Measurements from ENCODE around the gene TDRD5.

Gene TDRD5

DNA sequence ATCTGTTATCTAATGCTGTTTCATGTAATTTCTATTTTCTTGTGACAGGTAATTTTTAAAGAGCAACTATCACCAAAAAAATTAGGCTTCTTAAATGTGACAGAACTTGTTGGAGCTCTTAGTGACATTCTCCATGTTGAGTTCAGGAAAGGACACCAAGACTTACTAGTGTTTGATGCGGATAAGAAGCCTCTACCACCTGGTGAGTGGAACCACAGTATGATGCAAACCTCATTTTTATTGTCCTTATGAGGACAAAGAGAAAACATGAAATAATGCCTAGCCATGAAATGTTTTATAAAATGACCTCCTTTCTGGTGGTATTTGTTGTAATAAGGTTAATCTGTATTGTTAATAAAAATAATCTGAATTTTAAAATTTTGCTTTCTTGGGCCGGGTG lies 39.1 kb downstream of the TDRD5 start (continued):
- TF ChIP-seq CSRNP3 (CRISPR knock-in tag; IDR thresholded peaks at IDR 0.05), result no peak

GRCh38 chr1:179632868-179633267 lies 41.2 kb downstream of the TDRD5 start:
- no peak for ATAC-seq
- TF ChIP-seq ISL1 (CRISPR knock-in tag; IDR thresholded peaks at IDR 0.05), result no peak
- TF ChIP-seq GLIS3 (CRISPR knock-in tag; IDR thresholded peaks at IDR 0.05), result no peak
- no peak for TF ChIP-seq ZNF70 (CRISPR knock-in tag; IDR thresholded peaks at IDR 0.05)
- no peak for TF ChIP-seq TSHZ2 (CRISPR knock-in tag; IDR thresholded peaks at IDR 0.05)
- TF ChIP-seq CREB5 (CRISPR knock-in tag; IDR thresholded peaks at IDR 0.05; ENCODE audit: low read depth), result no peak
- TF ChIP-seq, protein P1, sequence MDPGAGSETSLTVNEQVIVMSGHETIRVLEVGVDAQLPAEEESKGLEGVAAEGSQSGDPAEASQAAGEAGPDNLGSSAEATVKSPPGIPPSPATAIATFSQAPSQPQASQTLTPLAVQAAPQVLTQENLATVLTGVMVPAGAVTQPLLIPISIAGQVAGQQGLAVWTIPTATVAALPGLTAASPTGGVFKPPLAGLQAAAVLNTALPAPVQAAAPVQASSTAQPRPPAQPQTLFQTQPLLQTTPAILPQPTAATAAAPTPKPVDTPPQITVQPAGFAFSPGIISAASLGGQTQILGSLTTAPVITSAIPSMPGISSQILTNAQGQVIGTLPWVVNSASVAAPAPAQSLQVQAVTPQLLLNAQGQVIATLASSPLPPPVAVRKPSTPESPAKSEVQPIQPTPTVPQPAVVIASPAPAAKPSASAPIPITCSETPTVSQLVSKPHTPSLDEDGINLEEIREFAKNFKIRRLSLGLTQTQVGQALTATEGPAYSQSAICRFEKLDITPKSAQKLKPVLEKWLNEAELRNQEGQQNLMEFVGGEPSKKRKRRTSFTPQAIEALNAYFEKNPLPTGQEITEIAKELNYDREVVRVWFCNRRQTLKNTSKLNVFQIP (CRISPR knock-in tag; IDR thresholded peaks at IDR 0.05; ENCODE audit: borderline replicate concordance, low read depth), result no peak

- ATAC-seq, result no peak
- TF ChIP-seq TSHZ2 (CRISPR knock-in tag; IDR thresholded peaks at IDR 0.05) (no peak), ZFP3 (CRISPR knock-in tag; IDR thresholded peaks at IDR 0.05) (no peak), GLIS3 (CRISPR knock-in tag; IDR thresholded peaks at IDR 0.05) (no peak), CSRNP3 (CRISPR knock-in tag; IDR thresholded peaks at IDR 0.05) (no peak), BACH2 (CRISPR knock-in tag; IDR thresholded peaks at IDR 0.05; ENCODE audit: borderline replicate concordance) (no peak)
These were observed 45.7 kb downstream of the TDRD5 start for GRCh38 chr1:179637211-179637860.

DNA sequence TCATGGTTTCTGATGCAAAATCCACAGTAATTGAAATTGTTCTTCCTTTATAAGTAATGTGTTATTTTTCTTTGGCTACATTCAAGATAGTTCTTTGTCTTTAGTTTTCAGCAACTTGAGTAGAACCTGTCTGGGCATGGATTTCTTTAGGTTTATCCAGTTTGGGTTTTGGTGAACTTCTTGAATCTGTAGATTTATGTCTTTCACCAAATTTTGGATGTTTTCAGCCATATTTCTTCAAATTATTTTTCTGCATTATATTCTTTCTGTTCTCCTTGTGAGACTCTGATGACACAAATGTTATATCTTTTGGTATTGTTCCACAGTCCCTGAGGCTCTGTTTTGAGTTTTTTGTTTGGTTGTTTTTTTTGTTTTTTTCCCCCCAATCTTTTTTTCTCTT lies 69.4 kb downstream of the TDRD5 start:
- TF ChIP-seq TSHZ2 (CRISPR knock-in tag; IDR thresholded peaks at IDR 0.05), result no peak
- no peak for TF ChIP-seq BACH2 (CRISPR knock-in tag; IDR thresholded peaks at IDR 0.05; ENCODE audit: borderline replicate concordance)
- TF ChIP-seq CSRNP3 (CRISPR knock-in tag; IDR thresholded peaks at IDR 0.05), result no peak
- no peak for ATAC-seq

Measured in SK-N-SH treated with all-trans-retinoic acid at 6 μM for 48 hours (cell line).